SJCRH30 (cell line): ENCODE results near the gene AMIGO3. TPM values are rescaled to one million over a fixed set of nuclear protein-coding genes. Genes with fewer than 3 reads are reported as not detected.

Source experiments
- DNase-seq, 2 experiments: peaks; one replicate each; pipeline ENCODE4 v3.0.0-alpha.2; 2015 to 2020
- H3K27ac ChIP-seq: fragments of 250-450 bp; sonication (Bioruptor Pico); 2 replicates; pipeline ENCODE4 v1.5.1; 2020; ENCODE audit warnings: mild to moderate bottlenecking, moderate library complexity
- H3K27me3 ChIP-seq: fragments of 250-450 bp; sonication (Bioruptor Pico); 2 replicates; pipeline ENCODE4 v1.5.1; 2020; ENCODE audit warnings: mild to moderate bottlenecking, moderate library complexity
- H3K36me3 ChIP-seq: fragments of 250-450 bp; sonication (Bioruptor Pico); 2 replicates; pipeline ENCODE4 v1.5.1; 2020; ENCODE audit warnings: mild to moderate bottlenecking, moderate library complexity
- H3K4me1 ChIP-seq: fragments of 250-450 bp; sonication (Bioruptor Pico); 2 replicates; pipeline ENCODE4 v1.5.1; 2020; ENCODE audit warnings: mild to moderate bottlenecking, moderate library complexity
- H3K4me3 ChIP-seq: fragments of 250-450 bp; sonication (Bioruptor Pico); 2 replicates; pipeline ENCODE4 v1.5.1; 2020; ENCODE audit warnings: mild to moderate bottlenecking, moderate library complexity
- H3K9me3 ChIP-seq: fragments of 250-450 bp; sonication (Bioruptor Pico); replicated peaks from 2 replicates; pipeline ENCODE4 v1.5.1; 2020; ENCODE audit warnings: mild to moderate bottlenecking, moderate library complexity
- total RNA-seq: library from RNA; depleted of rRNA; stranded (reverse); fragments of >200 nt; shearing (Covaris generic); gene quantifications from 2 replicates; pipeline ENCODE4 v1.2.3, GENCODE V29; 2014

AMIGO3 gene
- total RNA-seq, 1 experiment from 2014 or later, result 4.2 TPM

DNA sequence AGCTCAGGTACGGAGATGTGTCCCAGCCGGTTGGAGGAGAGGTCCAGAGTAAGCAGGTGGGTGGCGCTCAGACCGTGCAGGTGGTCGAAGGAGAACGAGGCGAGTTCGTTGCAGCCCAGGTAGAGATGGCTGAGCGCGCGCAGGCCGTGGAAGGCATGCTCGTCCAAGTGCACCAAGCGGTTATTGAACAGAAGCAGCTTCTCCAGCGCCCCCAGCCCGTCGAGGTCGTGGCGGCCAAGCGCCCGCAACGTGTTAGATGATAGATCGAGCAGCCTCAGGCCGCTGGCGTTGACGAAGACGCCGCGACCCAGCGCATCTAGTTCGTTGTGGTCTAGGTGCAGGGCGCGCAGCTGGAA lies 648 bp downstream of the AMIGO3 start:
- peaks cover 10% of the 10 kb centered on the region; the same call in 1 of the 2 replicates for H3K36me3 ChIP-seq
- no peaks in the 10 kb centered on the region for H3K9me3 ChIP-seq
- no peak overlapping the region for H3K4me3 ChIP-seq
- no peaks in the 10 kb centered on the region for H3K4me1 ChIP-seq
- no peak overlapping the region for H3K27ac ChIP-seq
- no peak for DNase-seq
- H3K27me3 ChIP-seq, result no peaks in the 10 kb centered on the region

DNA sequence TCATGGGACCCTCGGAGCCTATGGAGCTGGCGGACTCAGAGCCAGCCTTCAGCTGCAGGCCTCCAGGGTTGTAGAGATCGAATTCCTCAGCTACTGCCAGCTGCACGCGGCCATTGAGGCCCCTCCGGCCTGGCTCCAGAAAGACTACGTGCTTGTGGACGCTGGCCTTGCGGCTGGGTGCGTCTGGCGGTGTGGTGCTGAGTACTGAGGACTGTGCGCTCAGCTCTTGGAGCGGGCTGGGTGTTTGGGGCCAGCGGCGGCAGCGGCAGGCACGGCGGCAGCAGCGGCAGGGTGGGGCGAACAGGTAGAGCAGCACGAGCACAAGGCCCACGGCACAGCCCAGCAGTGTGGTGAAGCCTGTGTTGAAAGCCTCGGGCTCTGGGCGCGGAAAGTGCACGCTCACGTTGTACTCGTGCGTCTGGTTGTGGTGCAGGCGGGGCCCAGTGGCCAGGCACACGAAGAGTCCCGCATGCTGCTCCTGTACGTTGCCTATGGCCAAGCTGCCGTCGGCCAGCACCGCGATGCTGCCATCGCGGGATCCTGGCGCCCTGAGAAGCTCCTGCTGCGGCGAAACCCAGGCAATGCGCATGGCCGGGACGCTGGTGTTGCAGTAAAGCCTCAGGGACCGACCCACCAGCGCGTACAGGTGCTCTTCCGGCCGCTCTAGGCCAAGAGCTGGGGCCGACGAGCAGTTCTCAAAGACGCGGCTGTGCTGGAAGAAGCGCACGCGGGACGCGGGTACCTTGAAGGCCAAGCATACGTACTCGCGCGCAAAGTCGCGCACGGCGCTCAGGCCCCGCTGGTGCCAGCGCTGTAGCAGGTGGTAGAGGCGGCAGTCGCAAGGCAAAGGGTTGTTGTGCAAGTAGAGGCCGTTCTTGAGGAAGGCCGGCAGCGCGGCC lies 1.3 kb downstream of the AMIGO3 start:
- Histone ChIP-seq H3K9me3 (no peaks in the 10 kb centered on the region), H3K27me3 (no peaks in the 10 kb centered on the region), H3K4me3 (no peak overlapping the region), H3K27ac (no peak overlapping the region), H3K36me3 (peaks cover 10% of the 10 kb centered on the region; the same call in 1 of the 2 replicates), H3K4me1 (no peaks in the 10 kb centered on the region)
- no peak for DNase-seq

DNA sequence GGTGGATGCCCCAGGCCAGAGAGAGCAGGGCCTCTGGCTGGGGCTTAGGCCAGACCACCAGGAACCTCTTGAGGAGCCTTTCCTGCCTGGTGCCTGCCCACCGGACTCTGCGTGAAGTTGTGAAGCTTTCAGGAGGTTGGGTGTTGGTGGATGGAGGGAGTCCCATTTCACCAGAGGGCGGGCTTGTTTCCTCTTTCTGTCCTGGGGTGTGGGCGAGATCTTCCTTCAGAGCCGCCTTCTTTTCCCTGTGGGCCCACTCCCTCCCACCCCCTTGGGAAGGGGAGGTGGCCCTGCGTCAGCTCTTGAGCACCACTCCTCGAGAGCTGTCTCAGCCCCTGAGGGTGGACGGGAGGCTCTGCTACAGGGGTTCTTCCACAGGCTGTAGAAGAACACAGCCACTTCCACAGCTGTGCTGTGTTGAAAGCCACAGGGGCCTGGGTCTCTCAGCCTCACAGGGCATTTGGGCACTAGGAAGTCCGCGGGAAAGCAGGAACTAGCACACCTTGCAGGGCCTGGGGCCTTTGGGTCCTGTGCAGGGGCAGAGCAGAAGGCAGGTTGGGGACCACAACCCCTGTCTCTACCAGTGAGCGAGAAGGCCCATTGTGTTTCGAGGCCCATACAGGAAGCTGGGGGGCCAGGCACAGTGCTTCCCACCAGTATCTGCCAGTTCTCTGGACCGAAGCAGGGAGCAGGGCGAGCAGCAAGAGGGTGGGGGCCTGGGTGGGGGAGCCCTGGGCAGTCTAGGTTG lies 2.1 kb downstream of the AMIGO3 start:
- H3K36me3 ChIP-seq, result peaks cover 10% of the 10 kb centered on the region; the same call in 1 of the 2 replicates
- no peak overlapping the region for H3K27ac ChIP-seq
- H3K27me3 ChIP-seq, result no peaks in the 10 kb centered on the region
- DNase-seq, result no peak
- H3K9me3 ChIP-seq, result no peaks in the 10 kb centered on the region
- H3K4me3 ChIP-seq, result no peak overlapping the region
- no peaks in the 10 kb centered on the region for H3K4me1 ChIP-seq

DNA sequence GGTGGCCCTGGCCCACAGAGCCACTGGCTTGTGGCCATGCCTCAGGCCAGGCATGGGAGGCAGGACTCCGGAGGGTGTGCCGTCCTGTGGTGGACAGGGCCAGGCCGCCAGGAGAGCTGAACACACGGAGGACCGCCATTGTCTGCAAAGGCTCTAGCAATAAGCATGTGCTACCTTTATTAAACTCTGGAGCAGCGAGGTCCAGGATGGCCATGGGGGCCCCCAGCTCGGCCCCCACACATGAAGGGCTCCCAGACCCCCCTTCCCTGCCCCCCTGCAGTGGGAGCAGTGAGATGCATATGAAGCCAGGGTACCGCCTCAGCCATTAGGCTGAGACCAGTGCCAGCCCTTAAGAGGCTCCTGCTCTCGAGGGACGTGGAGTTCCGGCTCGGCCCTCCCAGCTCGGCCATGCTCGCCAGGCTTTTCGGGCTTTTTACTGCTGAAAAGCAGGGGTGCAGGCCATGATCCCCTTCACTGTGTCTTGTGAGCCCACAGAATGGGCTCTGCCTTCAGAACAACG lies 2.7 kb downstream of the AMIGO3 start:
- peaks cover 10% of the 10 kb centered on the region; the same call in 1 of the 2 replicates for H3K36me3 ChIP-seq
- no peaks in the 10 kb centered on the region for H3K27me3 ChIP-seq
- H3K27ac ChIP-seq, result no peak overlapping the region
- H3K4me3 ChIP-seq, result no peak overlapping the region
- H3K4me1 ChIP-seq, result no peaks in the 10 kb centered on the region
- no peak for DNase-seq
- no peaks in the 10 kb centered on the region for H3K9me3 ChIP-seq

DNA sequence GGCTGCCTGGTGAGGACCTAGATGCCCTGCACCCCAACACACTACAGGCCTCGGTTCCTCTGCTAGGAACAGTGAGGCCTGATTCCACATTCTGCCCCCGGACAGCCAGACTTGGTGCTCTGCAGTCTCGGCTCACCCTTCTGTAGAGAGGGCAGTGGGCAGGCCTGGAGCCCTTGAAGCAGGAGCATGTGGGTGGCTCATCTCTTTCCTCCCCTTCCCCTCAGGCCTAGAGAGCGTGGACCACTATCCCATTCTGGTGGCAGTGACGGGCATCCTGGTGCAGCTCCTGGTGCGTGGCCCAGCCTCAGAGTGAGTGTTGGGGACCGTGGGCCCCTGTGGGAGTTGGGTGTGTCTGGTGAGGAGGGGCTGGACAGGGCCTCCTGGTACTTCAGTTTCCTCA lies 3.3 kb downstream of the AMIGO3 start:
- H3K9me3 ChIP-seq, result no peaks in the 10 kb centered on the region
- no peaks in the 10 kb centered on the region for H3K27me3 ChIP-seq
- H3K4me3 ChIP-seq, result no peak overlapping the region
- no peak overlapping the region for H3K27ac ChIP-seq
- peaks cover 10% of the 10 kb centered on the region; the same call in 1 of the 2 replicates for H3K36me3 ChIP-seq
- no peak for DNase-seq
- no peaks in the 10 kb centered on the region for H3K4me1 ChIP-seq

DNA sequence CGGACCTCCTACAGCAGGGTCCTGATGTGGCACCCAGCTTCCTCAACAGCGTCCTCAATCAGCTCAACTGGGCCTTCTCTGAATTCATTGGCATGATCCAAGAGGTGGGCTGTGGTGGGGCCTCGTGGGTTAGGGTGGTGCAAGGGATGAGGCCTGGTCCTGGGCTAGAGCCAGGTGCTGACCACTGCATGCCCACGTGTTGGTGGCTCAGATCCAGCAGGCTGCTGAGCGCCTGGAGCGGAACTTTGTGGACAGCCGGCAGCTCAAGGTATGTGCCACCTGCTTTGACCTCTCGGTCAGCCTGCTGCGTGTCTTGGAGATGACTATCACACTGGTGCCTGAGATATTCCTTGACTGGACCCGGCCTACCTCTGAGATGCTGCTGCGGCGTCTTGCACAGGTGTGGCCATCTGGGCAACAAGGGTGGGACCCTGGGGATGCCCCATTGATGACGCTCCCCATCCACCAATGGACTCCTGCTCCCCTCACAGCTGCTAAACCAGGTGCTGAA lies 3.8 kb downstream of the AMIGO3 start:
- H3K27me3 ChIP-seq, result no peaks in the 10 kb centered on the region
- no peak for DNase-seq
- no peaks in the 10 kb centered on the region for H3K4me1 ChIP-seq
- no peaks in the 10 kb centered on the region for H3K9me3 ChIP-seq
- H3K27ac ChIP-seq, result no peak overlapping the region
- no peak overlapping the region for H3K4me3 ChIP-seq
- peaks cover 7% of the 10 kb centered on the region; the same call in 1 of the 2 replicates for H3K36me3 ChIP-seq

DNA sequence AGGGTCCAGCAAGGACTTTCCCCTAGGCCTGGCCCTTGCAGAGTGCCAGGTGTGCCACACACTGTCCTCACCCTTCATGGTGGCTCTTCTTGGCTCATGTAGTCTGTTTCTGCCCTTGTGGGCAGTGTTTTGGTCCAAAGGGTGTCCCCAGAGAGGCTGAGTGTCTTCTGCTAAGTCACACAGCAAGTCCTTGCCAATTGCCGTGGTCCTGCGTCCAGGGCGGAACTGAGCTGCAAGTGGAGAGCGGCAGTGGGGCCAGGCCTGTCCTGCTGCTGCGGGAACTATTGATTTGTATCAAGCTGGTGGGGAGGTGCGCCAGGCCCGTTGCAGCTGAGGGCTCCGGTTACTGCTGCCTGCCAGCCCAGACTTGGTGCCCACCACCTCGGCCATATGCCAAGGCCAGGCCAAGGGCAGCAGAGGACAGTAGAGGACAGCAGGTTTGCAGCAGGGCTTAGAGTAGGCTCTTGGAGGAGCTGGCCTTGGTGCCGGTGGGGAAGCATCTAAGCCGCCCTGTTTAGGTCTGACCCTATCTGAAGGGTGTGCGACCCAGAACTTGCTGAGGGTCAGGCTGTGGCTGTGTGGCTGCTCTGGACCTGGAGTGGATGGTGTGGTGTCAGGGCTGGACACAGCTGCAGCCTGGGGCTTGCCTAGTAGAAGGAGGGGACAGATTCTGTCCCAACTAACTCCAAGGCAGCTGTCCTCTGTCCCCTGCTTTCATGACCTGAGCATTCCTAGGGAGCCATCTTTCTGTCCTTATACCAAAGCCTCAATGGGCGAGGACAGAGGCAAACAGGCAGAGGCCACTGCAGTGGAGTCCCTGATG lies 4.5 kb downstream of the AMIGO3 start:
- H3K9me3 ChIP-seq, result no peaks in the 10 kb centered on the region
- H3K36me3 ChIP-seq, result peaks cover 7% of the 10 kb centered on the region; the same call in 1 of the 2 replicates
- no peaks in the 10 kb centered on the region for H3K27me3 ChIP-seq
- no peak overlapping the region for H3K27ac ChIP-seq
- DNase-seq, result no peak
- no peaks in the 10 kb centered on the region for H3K4me1 ChIP-seq
- H3K4me3 ChIP-seq, result no peak overlapping the region

DNA sequence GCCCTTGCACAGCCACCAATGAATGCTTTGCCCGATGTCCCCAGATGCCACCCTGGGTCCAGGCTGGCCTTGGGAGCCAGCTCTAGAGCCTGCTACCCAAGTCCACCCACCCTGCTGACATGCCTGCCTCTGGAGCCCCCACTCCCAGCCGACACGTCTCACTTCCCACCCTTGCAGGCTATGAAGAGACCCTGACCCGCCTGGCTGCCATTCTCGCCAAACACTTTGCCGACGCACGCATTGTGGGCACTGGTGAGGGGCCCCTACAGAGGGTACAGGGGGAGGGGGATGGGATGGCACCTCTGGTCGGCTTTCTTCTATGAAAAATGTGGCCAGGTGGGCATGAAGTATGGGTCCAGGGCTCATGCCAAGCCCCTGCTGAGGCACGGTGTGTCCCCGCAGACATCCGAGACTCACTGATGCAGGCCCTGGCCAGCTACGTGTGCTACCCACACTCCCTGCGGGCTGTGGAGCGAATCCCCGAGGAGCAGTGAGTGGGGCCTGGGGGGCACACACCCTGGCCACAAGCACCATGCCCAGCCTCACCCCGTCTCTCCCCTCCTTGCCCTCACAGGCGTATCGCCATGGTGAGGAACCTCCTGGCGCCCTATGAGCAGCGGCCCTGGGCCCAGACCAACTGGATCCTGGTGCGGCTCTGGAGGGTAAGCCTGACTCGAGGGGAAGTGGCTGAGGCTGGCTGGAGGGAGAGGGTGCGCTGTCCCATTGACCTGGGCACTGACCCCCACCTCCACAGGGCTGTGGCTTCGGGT lies 6.0 kb downstream of the AMIGO3 start:
- DNase-seq, result no peak
- Histone ChIP-seq H3K36me3 (peaks cover under 1% of the 10 kb centered on the region; the same call in 1 of the 2 replicates), H3K9me3 (no peaks in the 10 kb centered on the region), H3K4me3 (no peak overlapping the region), H3K27ac (no peak overlapping the region), H3K4me1 (no peaks in the 10 kb centered on the region), H3K27me3 (no peaks in the 10 kb centered on the region)

DNA sequence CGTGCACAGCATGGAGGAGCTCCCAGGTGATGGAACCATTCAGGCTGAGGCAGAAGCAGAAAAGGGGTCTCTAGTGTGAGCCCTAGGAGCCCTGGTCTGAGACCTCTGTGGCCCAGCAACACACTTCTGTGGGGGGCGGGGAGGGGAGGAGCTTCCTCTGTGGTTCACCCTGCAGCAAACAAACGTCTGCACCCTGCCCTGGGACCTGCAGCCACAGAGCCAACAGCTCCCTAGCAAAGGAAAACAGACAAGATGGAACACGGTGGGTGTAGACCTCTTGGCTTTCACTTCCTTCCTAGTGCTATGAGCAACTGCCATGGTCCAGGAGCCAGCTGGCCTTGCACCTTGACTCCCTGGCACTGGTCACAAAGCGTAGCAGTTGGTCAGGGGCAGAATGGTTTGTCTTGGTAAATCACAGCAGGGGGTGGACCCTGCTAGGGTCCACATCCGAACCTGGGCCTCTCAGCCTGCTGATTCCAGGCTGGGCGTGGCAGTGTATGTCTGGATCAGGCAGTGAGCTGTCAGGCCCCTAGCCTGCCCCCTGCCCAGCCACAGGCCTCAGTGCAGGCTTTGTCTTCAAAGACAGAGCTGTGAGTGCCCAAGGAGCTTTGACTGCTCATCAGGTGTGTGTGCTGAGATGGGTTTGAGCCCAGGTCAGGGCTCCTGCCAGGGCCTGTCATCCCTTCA lies 6.7 kb downstream of the AMIGO3 start:
- H3K27ac ChIP-seq, result no peak overlapping the region
- no peak overlapping the region for H3K4me3 ChIP-seq
- no peaks in the 10 kb centered on the region for H3K27me3 ChIP-seq
- no peaks in the 10 kb centered on the region for H3K9me3 ChIP-seq
- no peaks in the 10 kb centered on the region for H3K36me3 ChIP-seq
- no peak for DNase-seq
- H3K4me1 ChIP-seq, result no peaks in the 10 kb centered on the region

DNA sequence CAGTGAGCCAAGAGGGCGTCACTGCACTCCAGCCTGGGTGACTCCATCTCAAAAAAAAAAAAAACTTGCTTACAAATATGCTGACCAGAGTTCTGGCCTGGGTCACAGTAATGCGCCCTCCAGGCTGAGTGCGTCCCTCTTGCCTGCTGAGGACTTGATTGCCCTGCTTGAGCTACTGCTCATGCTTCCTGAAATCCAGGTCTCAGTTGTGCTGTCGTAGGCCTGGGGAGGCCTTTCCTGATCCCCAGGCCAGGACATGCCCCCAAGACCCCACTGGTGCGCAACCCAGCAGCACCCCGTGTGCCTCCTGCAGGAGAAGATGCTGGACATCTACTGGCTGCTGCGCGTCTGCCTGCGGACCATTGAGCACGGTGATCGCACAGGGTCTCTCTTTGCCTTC lies 7.3 kb downstream of the AMIGO3 start:
- no peak for DNase-seq

DNA sequence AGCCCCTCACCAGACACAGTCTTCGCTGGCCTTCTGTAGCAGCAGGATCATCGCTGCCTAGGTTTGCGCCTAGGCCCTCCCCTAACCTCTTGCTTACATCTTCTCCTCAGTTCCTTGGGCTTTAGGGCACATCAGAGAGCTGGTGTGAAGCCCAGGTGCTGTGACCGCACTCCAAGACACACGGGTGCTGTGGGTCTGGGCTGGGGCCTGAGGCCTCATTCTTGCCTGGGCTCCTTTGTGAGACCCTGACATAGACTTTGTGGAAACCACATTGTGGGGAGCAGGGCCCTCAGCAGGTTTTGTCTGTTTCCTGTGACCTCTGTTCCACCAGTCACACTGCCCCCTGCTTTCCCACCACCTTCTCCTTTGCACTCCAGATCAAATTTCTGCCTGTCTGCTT lies 8.0 kb downstream of the AMIGO3 start:
- DNase-seq, result no peak
- H3K27me3 ChIP-seq, result no peaks in the 10 kb centered on the region
- no peak overlapping the region for H3K27ac ChIP-seq
- H3K4me3 ChIP-seq, result no peak overlapping the region
- no peaks in the 10 kb centered on the region for H3K36me3 ChIP-seq
- no peaks in the 10 kb centered on the region for H3K4me1 ChIP-seq
- H3K9me3 ChIP-seq, result no peaks in the 10 kb centered on the region

More for the DNA sequence above, 7.3 kb downstream of the AMIGO3 start:
- Histone ChIP-seq H3K9me3 (no peaks in the 10 kb centered on the region), H3K4me1 (no peaks in the 10 kb centered on the region), H3K27me3 (no peaks in the 10 kb centered on the region), H3K36me3 (no peaks in the 10 kb centered on the region), H3K4me3 (no peak overlapping the region), H3K27ac (no peak overlapping the region)

DNA sequence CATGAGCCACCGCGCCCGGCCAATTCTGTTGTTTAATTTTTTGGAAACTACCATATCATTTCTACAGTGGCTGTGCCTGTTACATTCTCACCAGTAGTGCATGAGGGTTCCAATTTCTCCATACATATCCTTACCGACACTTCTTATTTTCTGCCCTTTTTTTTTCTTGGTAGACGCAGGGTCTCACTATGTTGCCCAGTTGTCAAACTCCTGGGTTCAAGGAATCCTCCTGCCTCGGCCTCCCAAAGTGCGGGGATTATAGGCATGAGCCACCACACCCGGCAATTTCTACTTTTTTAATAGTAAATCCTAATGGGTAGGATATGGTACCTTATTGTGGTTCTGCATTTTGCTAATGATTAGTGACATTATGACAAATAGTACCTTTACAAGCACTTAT lies 9.6 kb downstream of the AMIGO3 start:
- H3K36me3 ChIP-seq, result no peaks in the 10 kb centered on the region
- no peaks in the 10 kb centered on the region for H3K4me1 ChIP-seq
- H3K27me3 ChIP-seq, result no peaks in the 10 kb centered on the region
- no peak overlapping the region for H3K4me3 ChIP-seq
- no peak overlapping the region for H3K27ac ChIP-seq
- no peaks in the 10 kb centered on the region for H3K9me3 ChIP-seq
- DNase-seq, result no peak

DNA sequence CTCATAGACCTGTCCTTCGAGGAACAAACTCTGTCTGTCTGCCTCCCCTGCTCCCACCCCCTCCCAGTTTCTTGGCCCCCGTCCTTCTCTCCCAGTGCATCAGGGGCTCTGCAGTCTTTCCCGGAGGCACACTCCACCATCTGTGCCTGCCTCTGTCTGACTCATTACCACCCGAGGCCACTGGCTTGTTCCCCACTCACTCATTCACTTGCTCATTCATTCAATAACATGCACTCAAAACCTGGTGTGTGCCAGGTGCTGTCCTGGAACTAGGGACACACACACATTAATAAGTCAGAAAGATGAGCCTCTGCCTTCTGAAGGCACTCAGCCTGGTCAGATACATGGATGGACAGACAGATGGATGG lies 12.4 kb downstream of the AMIGO3 start:
- H3K27ac ChIP-seq, result no peak overlapping the region
- no peak for DNase-seq
- H3K36me3 ChIP-seq, result no peaks in the 10 kb centered on the region
- H3K4me3 ChIP-seq, result no peak overlapping the region
- H3K27me3 ChIP-seq, result no peaks in the 10 kb centered on the region
- no peaks in the 10 kb centered on the region for H3K9me3 ChIP-seq
- no peaks in the 10 kb centered on the region for H3K4me1 ChIP-seq
